PFSK-1 (cell line): ENCODE results near the gene TIMP1.

Experiments used
- FOXP2 ChIP-seq: optimal IDR thresholded peaks from 2 replicates; pipeline ENCODE3; 2011; ENCODE audit warnings: borderline replicate concordance, control low read depth, inconsistent platforms; ENCODE audit not compliant: insufficient read depth; ENCODE audit errors: extremely low read length, extremely low read depth
- POLR2AphosphoS5 ChIP-seq: IDR thresholded peaks from 2 replicates; pipeline ENCODE4 v1.6.1; 2012; ENCODE audit warnings: low read depth, mild to moderate bottlenecking, control low read depth, low read length, moderate library complexity
- SIN3A ChIP-seq: IDR thresholded peaks from 2 replicates; pipeline ENCODE4 v1.6.1; 2012; ENCODE audit warnings: mild to moderate bottlenecking, low read length, moderate library complexity, borderline replicate concordance; ENCODE audit not compliant: insufficient read depth
- TAF1 ChIP-seq: IDR thresholded peaks from 2 replicates; pipeline ENCODE4 v1.6.1; 2012; ENCODE audit warnings: low read length, control low read depth, borderline replicate concordance; ENCODE audit not compliant: insufficient read depth
- TF ChIP-seq, protein P1 (sequence below), 2 experiments: IDR thresholded peaks; 2 replicates each; pipeline versions ENCODE4 v1.6.1 to v1.8.0; 2011 to 2012; ENCODE audit warnings: low read depth in 2 of 2, low read length in 2 of 2, control low read depth in 1 of 2, inconsistent platforms in 1 of 2, mild to moderate bottlenecking in 1 of 2, moderate library complexity in 1 of 2; ENCODE audit not compliant: insufficient read depth in 1 of 2

Gene TIMP1

DNA sequence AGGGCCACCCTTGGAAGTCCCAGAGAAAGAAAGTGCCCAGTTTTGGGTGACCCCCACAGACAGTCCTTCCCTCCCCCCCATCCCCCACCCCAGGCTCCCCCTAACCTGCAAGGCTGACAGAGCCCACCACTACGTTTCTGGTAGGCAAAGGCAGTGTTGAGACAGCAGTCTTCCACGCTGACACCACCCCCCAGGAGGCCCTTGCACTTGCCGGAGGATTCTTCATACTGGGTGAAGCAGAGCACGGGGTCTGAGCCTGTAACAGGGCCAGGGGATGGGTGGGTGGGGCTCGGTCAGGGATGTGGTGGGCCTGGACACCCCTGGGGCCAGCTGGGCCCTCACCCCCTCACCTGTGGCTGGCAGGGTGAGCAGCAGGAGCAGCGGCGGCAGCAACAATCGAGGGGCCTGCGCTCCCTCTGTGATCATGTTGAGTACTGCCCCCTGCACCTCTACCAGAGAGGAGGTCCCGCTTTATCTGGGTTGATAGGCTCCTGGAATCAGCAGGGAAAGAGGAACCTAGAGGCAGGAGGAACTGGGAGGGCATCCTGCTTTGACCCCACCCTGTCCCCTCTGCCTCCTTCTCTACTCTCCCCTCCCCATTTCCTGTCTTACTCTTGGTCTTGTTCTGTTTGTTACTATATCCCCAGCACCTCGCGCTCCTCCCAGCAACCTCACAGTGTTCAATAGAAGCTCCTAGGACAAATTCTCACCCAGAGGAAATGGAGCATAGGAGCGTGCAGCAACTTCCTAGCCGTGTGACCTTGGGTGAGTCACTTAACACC lies 47.4 kb downstream of the TIMP1 start, which contains the start of gene CFP:
Gene CFP, minus strand, starts transcription at position 512 of the 782 bp plus-strand sequence. Its CDS starts 86 bp downstream, at position 426.
- no peak for TF ChIP-seq FOXP2
- TF ChIP-seq SIN3A: no peak
- no peak for TF ChIP-seq TAF1
- TF ChIP-seq POLR2AphosphoS5: no peak
- TF ChIP-seq, protein P1, sequence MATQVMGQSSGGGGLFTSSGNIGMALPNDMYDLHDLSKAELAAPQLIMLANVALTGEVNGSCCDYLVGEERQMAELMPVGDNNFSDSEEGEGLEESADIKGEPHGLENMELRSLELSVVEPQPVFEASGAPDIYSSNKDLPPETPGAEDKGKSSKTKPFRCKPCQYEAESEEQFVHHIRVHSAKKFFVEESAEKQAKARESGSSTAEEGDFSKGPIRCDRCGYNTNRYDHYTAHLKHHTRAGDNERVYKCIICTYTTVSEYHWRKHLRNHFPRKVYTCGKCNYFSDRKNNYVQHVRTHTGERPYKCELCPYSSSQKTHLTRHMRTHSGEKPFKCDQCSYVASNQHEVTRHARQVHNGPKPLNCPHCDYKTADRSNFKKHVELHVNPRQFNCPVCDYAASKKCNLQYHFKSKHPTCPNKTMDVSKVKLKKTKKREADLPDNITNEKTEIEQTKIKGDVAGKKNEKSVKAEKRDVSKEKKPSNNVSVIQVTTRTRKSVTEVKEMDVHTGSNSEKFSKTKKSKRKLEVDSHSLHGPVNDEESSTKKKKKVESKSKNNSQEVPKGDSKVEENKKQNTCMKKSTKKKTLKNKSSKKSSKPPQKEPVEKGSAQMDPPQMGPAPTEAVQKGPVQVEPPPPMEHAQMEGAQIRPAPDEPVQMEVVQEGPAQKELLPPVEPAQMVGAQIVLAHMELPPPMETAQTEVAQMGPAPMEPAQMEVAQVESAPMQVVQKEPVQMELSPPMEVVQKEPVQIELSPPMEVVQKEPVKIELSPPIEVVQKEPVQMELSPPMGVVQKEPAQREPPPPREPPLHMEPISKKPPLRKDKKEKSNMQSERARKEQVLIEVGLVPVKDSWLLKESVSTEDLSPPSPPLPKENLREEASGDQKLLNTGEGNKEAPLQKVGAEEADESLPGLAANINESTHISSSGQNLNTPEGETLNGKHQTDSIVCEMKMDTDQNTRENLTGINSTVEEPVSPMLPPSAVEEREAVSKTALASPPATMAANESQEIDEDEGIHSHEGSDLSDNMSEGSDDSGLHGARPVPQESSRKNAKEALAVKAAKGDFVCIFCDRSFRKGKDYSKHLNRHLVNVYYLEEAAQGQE (IDR thresholded peaks at IDR 0.05; ENCODE audit: insufficient read depth in 1 of 2, low read depth in 2 of 2, low read length in 2 of 2): no peak

DNA sequence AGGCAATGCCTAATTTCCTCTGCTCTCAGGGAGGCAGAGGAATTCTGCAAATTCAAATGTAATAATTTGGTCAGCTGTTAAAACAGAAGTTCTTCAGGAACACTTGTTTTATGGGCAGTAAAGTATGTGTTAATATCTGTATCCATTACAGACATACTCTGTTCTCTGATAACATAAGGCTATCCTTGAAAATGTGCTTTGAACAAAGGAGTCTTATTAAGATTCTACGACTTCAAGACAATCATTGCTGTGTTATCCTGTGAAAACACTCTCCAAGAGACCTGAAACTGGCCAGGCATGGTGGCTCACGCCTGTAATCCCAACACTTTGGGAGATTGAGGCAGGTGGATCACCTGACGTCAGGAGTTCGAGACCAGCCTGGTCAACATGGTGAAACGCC lies 49.4 kb downstream of the TIMP1 start:
- TF ChIP-seq FOXP2 (no peak), SIN3A (no peak)
- TF ChIP-seq, protein P1 (IDR thresholded peaks at IDR 0.05; ENCODE audit: insufficient read depth in 1 of 2, low read depth in 2 of 2, low read length in 2 of 2): no peak

DNA sequence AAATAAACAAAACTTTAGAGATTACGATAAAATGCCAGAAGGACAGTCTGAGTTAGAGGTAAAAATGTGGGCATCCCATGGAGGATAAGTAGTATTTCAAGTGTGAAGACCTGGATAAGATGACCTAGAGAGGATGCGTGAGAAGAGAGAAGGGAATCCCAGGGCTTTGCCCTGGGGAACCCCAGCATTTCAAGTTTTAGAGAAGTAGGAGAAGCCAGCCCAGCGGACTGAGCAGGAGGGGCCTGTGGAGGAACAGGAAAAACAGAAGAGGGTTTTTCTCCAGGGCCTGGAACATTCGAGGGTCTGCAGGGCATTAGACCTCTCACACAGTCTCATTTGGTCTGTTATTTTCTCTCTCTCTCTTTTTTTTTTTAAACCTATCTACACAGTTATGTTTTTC lies 50.4 kb downstream of the TIMP1 start:
- TF ChIP-seq SIN3A (no peak), FOXP2 (no peak), TAF1 (no peak), POLR2AphosphoS5 (no peak)
- TF ChIP-seq, protein P1 (IDR thresholded peaks at IDR 0.05; ENCODE audit: insufficient read depth in 1 of 2, low read depth in 2 of 2, low read length in 2 of 2): no peak

DNA sequence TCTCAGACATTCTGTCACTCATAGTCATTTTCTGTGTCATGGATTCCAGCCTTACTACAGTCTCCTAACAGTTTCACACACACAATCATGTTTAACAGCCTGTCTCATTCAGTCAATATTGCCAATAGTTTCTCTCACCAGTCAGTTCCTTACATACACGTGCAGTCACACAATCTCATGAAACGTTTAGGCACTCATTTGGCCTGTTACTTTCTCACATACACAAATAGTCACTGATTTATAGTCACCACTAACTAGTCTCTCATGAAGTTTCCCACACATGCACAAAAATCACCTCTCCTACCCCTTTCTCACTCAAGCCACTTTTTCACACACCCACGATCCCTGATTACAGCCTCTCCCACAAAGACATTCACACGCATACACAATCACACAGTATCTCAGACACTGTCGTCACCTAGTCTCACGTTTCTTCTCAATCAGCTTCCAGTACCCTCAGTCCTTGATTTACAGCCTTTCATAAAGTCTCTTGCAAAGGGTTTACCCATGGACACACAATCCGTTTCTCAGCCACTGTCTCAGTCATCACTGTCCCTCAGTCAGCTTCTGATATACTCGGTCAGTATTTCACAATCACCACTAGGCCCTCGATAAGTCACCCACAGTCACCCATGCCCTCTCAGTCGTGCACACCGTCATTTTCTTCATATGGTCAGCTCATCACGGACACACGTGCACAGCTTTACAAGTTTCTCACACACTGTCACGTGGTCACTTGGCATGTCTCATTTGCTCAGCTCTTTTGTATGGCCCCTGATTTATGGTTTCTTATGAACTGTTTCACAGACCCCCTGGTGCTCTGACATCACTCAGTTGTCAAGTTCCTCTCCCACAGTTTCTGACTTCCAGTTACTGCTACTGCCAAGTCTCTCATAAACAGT lies 51.7 kb downstream of the TIMP1 start:
- TF ChIP-seq, protein P1 (IDR thresholded peaks at IDR 0.05; ENCODE audit: insufficient read depth in 1 of 2, low read depth in 2 of 2, low read length in 2 of 2): no peak
- no peak for TF ChIP-seq SIN3A
- no peak for TF ChIP-seq TAF1
